ENCODE measurements around the gene ZNF699.

GRCh38 chr19:9323557-9323918 is 13.9 kb upstream of the ZNF699 start:
- no peak for TF ChIP-seq POLR2A (IDR thresholded peaks at IDR 0.05)
- TF ChIP-seq, protein P1, sequence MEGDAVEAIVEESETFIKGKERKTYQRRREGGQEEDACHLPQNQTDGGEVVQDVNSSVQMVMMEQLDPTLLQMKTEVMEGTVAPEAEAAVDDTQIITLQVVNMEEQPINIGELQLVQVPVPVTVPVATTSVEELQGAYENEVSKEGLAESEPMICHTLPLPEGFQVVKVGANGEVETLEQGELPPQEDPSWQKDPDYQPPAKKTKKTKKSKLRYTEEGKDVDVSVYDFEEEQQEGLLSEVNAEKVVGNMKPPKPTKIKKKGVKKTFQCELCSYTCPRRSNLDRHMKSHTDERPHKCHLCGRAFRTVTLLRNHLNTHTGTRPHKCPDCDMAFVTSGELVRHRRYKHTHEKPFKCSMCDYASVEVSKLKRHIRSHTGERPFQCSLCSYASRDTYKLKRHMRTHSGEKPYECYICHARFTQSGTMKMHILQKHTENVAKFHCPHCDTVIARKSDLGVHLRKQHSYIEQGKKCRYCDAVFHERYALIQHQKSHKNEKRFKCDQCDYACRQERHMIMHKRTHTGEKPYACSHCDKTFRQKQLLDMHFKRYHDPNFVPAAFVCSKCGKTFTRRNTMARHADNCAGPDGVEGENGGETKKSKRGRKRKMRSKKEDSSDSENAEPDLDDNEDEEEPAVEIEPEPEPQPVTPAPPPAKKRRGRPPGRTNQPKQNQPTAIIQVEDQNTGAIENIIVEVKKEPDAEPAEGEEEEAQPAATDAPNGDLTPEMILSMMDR (IDR thresholded peaks at IDR 0.05), result no peak
- no peak for TF ChIP-seq POLR2AphosphoS5 (IDR thresholded peaks at IDR 0.05)
- TF ChIP-seq EP300 (IDR thresholded peaks at IDR 0.05; ENCODE audit: low read depth), result no peak

Measured in transverse colon (tissue), 4 donors.